CD14-positive monocyte (primary cell): Measurements from ENCODE around the gene CBLB. TPM values are rescaled to one million over a fixed set of nuclear protein-coding genes. Genes with fewer than 3 reads are reported as not detected.
A peak's percentile ranks its signal among the peaks of the same experiment; 100 is the strongest.

Source experiments
- DNase-seq, 3 donors: peaks; one replicate each; pipeline ENCODE4 v3.0.0-alpha.2; 2011 to 2022
- H2AFZ ChIP-seq: 2 replicates; pipeline ENCODE4 v1.6.0; 2012; ENCODE audit warnings: mild to moderate bottlenecking, low read depth, low read length, inconsistent platforms; ENCODE audit not compliant: insufficient read depth, poor library complexity, severe bottlenecking
- H3K27ac ChIP-seq, 2 donors: 1 replicate in 1 of 2; 2 replicates in 1 of 2; pipeline ENCODE4 v1.5.1; 2012 to 2013; ENCODE audit warnings: low read length in 2 of 2, control low read depth in 1 of 2, inconsistent platforms in 1 of 2, low read depth in 1 of 2, mild to moderate bottlenecking in 1 of 2
- H3K27me3 ChIP-seq, 2 donors: one replicate each; pipeline versions ENCODE4 v1.6.0 to v1.6.1; 2011 to 2013; ENCODE audit warnings: low read length in 2 of 2; ENCODE audit not compliant: control insufficient read depth in 2 of 2, insufficient read depth in 2 of 2
- H3K36me3 ChIP-seq, 2 donors: replicated peaks in 1 of 2; 1 replicate in 1 of 2; 2 replicates in 1 of 2; pipeline versions ENCODE4 v1.5.1 to v1.6.1; 2012 to 2013; ENCODE audit warnings: low read length in 2 of 2, control low read depth in 1 of 2, inconsistent platforms in 1 of 2, mild to moderate bottlenecking in 1 of 2; ENCODE audit not compliant: insufficient read depth in 2 of 2, control insufficient read depth in 1 of 2
- H3K4me1 ChIP-seq, 2 donors: 1 replicate in 1 of 2; 2 replicates in 1 of 2; pipeline versions ENCODE4 v1.5.1 to v1.6.1; 2012 to 2013; ENCODE audit warnings: low read length in 2 of 2, control low read depth in 1 of 2, inconsistent platforms in 1 of 2, mild to moderate bottlenecking in 1 of 2, moderate library complexity in 1 of 2; ENCODE audit not compliant: insufficient read depth in 2 of 2, control insufficient read depth in 1 of 2
- H3K4me2 ChIP-seq: replicated peaks from 2 replicates; pipeline ENCODE3; 2012; ENCODE audit warnings: low read length, moderate library complexity, mild to moderate bottlenecking; ENCODE audit not compliant: poor library complexity, severe bottlenecking; ENCODE audit errors: extremely low read depth
- H3K4me3 ChIP-seq, 3 experiments: fragments of 200-600 bp in 1 of 3; sonication (generic) in 1 of 3; replicated peaks in 1 of 3; 1 replicate in 2 of 3; 2 replicates in 1 of 3; pipeline ENCODE4 v1.5.1; 2011 to 2013; ENCODE audit warnings: low read length in 3 of 3, mild to moderate bottlenecking in 3 of 3, control low read depth in 2 of 3, low read depth in 2 of 3, inconsistent platforms in 1 of 3, moderate library complexity in 1 of 3
- H3K79me2 ChIP-seq: 2 replicates; pipeline ENCODE4 v1.6.0; 2012; ENCODE audit warnings: mild to moderate bottlenecking, control low read depth, inconsistent platforms, low read length, moderate library complexity; ENCODE audit not compliant: insufficient read depth
- H3K9ac ChIP-seq: 2 replicates; pipeline ENCODE4 v1.6.0; 2017; ENCODE audit warnings: low read length, mild to moderate bottlenecking; ENCODE audit not compliant: insufficient read depth, poor library complexity, severe bottlenecking
- H3K9me3 ChIP-seq, 2 donors: replicated peaks in 1 of 2; 1 replicate in 1 of 2; 2 replicates in 1 of 2; pipeline versions ENCODE4 v1.5.1 to v1.6.1; 2012 to 2013; ENCODE audit warnings: low read length in 2 of 2, control low read depth in 1 of 2; ENCODE audit not compliant: control insufficient read depth in 1 of 2, insufficient read depth in 1 of 2
- H4K20me1 ChIP-seq: 2 replicates; pipeline ENCODE4 v1.6.0; 2012; ENCODE audit warnings: mild to moderate bottlenecking, low read length, control low read depth, moderate library complexity; ENCODE audit not compliant: insufficient read depth
- H3K27ac Mint-ChIP-seq, 7 donors: one replicate each; pipeline ENCODE4 v1.8.0; 2020; ENCODE audit warnings: mild to moderate bottlenecking in 7 of 7, mixed read lengths in 7 of 7, moderate library complexity in 6 of 7, inconsistent platforms in 2 of 7
- H3K27me3 Mint-ChIP-seq, 3 donors: one replicate each; pipeline ENCODE4 v1.8.0; 2021 to 2022; ENCODE audit warnings: low read depth in 3 of 3, mild to moderate bottlenecking in 3 of 3, mixed read lengths in 3 of 3, moderate library complexity in 3 of 3, inconsistent platforms in 1 of 3
- H3K36me3 Mint-ChIP-seq, 2 donors: one replicate each; pipeline ENCODE4 v1.8.0; 2020; ENCODE audit warnings: mixed read lengths in 2 of 2, inconsistent platforms in 1 of 2, mild to moderate bottlenecking in 1 of 2
- H3K4me1 Mint-ChIP-seq: one replicate; pipeline ENCODE4 v1.8.0; 2020; ENCODE audit warnings: mild to moderate bottlenecking, mixed read lengths
- H3K4me3 Mint-ChIP-seq, 2 donors: one replicate each; pipeline ENCODE4 v1.8.0; 2020; ENCODE audit warnings: mild to moderate bottlenecking in 2 of 2, mixed read lengths in 2 of 2, moderate library complexity in 1 of 2
- H3K9me3 Mint-ChIP-seq, 7 donors: one replicate each; pipeline ENCODE4 v1.8.0; 2020 to 2022; ENCODE audit warnings: mixed read lengths in 7 of 7, mild to moderate bottlenecking in 6 of 7, moderate library complexity in 6 of 7, inconsistent platforms in 2 of 7
- CTCF ChIP-seq: fragments of 200-600 bp; IDR thresholded peaks from one replicate; pipeline ENCODE4 v1.8.0; 2022; ENCODE audit warnings: antibody characterized with exemption, mild to moderate bottlenecking
- WGBS: methylation state at CpG from one replicate; pipeline ENCODE4 v1.1.5; 2013; ENCODE audit warnings: missing lambda C conversion rate; ENCODE audit not compliant: insufficient coverage; 5-methylcytosine and 5-hydroxymethylcytosine counted together
- intact Hi-C, 2 donors: fragments of 100-400 bp; cut with micrococcal nuclease; formaldehyde crosslinking; loops; one replicate each; pipeline versions ENCODE4 v1.15.0 to v1.15.1; 2023
- polyA plus RNA-seq, 3 donors: library from polyadenylated mRNA; depleted of rRNA in 1 of 3; unstranded in 2 of 3; stranded (reverse) in 1 of 3; fragments of 300-500 nt in 2 of 3; fragments of >200 nt in 1 of 3; fragmentation: Illumina TruSeq in 2 of 3; gene quantifications; 1 replicate in 2 of 3; 2 replicates in 1 of 3; pipeline ENCODE4 v1.2.3, GENCODE V29; 2012 to 2021

CBLB gene
- polyA plus RNA-seq, 3 donors, result 1.6 to 8.1 (median 3.6) TPM

DNA sequence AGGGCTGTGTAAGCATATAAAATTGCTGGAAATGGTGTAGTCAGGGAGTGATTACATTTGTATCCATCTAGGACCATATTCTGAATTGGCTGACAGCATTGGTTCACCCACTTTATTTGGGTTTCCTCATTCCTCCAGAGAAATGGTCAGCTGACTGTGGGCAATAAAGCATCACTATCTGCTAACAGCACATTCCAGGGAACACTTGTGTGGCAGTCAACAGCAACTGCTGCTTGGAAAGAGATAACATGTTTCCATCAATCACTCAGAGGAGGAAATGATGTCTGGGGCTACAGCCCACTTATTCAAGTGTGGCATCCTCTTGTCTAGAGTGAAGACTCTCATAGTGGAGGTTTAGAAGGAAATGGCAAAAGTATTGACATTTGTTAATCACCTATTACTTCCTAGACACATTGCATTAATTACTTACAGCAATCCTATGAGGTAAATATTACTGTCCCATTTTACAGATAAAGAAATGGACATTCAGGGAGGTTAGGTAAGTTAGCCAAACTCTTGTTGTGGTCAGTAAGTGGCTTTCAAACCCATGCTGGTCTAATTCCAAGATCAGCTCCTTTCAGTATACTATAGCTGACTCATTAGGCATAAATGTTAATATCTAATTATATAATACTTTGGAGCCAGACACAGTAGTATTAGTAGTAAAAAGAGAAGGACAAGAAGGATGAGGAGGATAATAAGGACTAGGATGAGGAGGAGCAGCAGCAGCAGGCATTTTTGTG is 254.4 kb downstream of the CBLB start:
- Histone ChIP-seq H3K36me3 (no peaks in the 10 kb centered on the region), H3K79me2 (no peaks in the 10 kb centered on the region), H3K9ac (no peak overlapping the region), H3K4me2 (no peak overlapping the region), H2AFZ (no peak overlapping the region), H3K9me3 (peaks cover 0 to 4% of the 10 kb centered on the region in 2 donors), H4K20me1 (no peaks in the 10 kb centered on the region), H3K27me3 (no peaks in the 10 kb centered on the region), H3K27ac (no peak overlapping the region), H3K4me1 (no peaks in the 10 kb centered on the region), H3K4me3 (no peak overlapping the region)
- no peak for TF ChIP-seq CTCF
- H3K9me3 Mint-ChIP-seq, result peaks cover 0 to 15% (median 3%) of the 10 kb centered on the region in 7 donors
- no peak overlapping the region for H3K4me3 Mint-ChIP-seq
- intact Hi-C loops, result no loop called here
- peak overlapping the region in 1 of 7 donors; percentile 2 for H3K27ac Mint-ChIP-seq
- H3K36me3 Mint-ChIP-seq, result no peaks in the 10 kb centered on the region
- no peaks in the 10 kb centered on the region for H3K4me1 Mint-ChIP-seq
- H3K27me3 Mint-ChIP-seq, result no peaks in the 10 kb centered on the region
- no peak for DNase-seq

- H3K4me3 Mint-ChIP-seq, result no peak overlapping the region
- H3K4me1 Mint-ChIP-seq, result no peaks in the 10 kb centered on the region
- WGBS, result 82% methylated on average over 2 of the region's 2 CpGs
Measured at GRCh38 chr3:105613120-105613519, 255.7 kb downstream of the CBLB start.

More at GRCh38 chr3:105613120-105613519, 255.7 kb downstream of the CBLB start:
- no peaks in the 10 kb centered on the region for H3K27me3 ChIP-seq
- H3K4me2 ChIP-seq, result no peak overlapping the region
- no peak for DNase-seq
- no peak overlapping the region for H3K27ac Mint-ChIP-seq
- peaks cover 0 to 11% (median 4%) of the 10 kb centered on the region in 7 donors for H3K9me3 Mint-ChIP-seq
- no peaks in the 10 kb centered on the region for H3K27me3 Mint-ChIP-seq
- H3K27ac ChIP-seq, result no peak overlapping the region
- H3K36me3 ChIP-seq, result no peaks in the 10 kb centered on the region
- no peaks in the 10 kb centered on the region for H3K79me2 ChIP-seq
- H2AFZ ChIP-seq, result no peak overlapping the region
- H3K4me1 ChIP-seq, result no peaks in the 10 kb centered on the region
- no peaks in the 10 kb centered on the region for H4K20me1 ChIP-seq
- no peaks in the 10 kb centered on the region for H3K36me3 Mint-ChIP-seq
- H3K9ac ChIP-seq, result no peak overlapping the region
- TF ChIP-seq CTCF, result no peak
- intact Hi-C loops, result no loop called here
- peaks cover 0 to 3% of the 10 kb centered on the region in 2 donors for H3K9me3 ChIP-seq
- no peak overlapping the region for H3K4me3 ChIP-seq
